Mucosa of stomach (tissue), 1 donor: Measurements from ENCODE around the gene CELF1.

Experiments used
- H3K27me3 ChIP-seq: one replicate; pipeline ENCODE4 v1.7.0; 2013; ENCODE audit warnings: mild to moderate bottlenecking, low read length; ENCODE audit not compliant: control insufficient read depth, insufficient read depth
- H3K36me3 ChIP-seq: one replicate; pipeline ENCODE4 v1.7.0; 2013; ENCODE audit warnings: low read length; ENCODE audit not compliant: control insufficient read depth, insufficient read depth
- H3K4me1 ChIP-seq: one replicate; pipeline ENCODE4 v1.7.0; 2013; ENCODE audit warnings: mild to moderate bottlenecking, low read length; ENCODE audit not compliant: control insufficient read depth, insufficient read depth
- H3K4me3 ChIP-seq: one replicate; pipeline ENCODE4 v1.7.0; 2013; ENCODE audit warnings: low read length
- H3K9ac ChIP-seq: one replicate; pipeline ENCODE4 v1.7.0; 2013; ENCODE audit warnings: mild to moderate bottlenecking, low read length, moderate library complexity
- H3K9me3 ChIP-seq: one replicate; pipeline ENCODE4 v1.7.0; 2013; ENCODE audit warnings: mild to moderate bottlenecking, low read length, moderate library complexity; ENCODE audit not compliant: control insufficient read depth
- donor health status: Pancreatic carcinoma.

The CELF1 gene

GRCh38 chr11:47483457-47483856 lies 69.5 kb downstream of the CELF1 start:
- H3K9ac ChIP-seq, result no peak overlapping the region
- H3K27me3 ChIP-seq, result no peaks in the 10 kb centered on the region
- peaks cover 25% of the 10 kb centered on the region for H3K36me3 ChIP-seq
- peaks cover 5% of the 10 kb centered on the region for H3K4me1 ChIP-seq
- H3K9me3 ChIP-seq, result no peaks in the 10 kb centered on the region
- no peak overlapping the region for H3K4me3 ChIP-seq

- H3K27me3 ChIP-seq, result no peaks in the 10 kb centered on the region
- no peak overlapping the region for H3K4me3 ChIP-seq
- H3K9me3 ChIP-seq, result no peaks in the 10 kb centered on the region
- no peak overlapping the region for H3K9ac ChIP-seq
- H3K4me1 ChIP-seq, result no peaks in the 10 kb centered on the region
- H3K36me3 ChIP-seq, result peaks cover 36% of the 10 kb centered on the region
These were observed 72.2 kb downstream of the CELF1 start for GRCh38 chr11:47480762-47481161.

GRCh38 chr11:47478651-47479329 lies 74.1 kb downstream of the CELF1 start:
- Histone ChIP-seq H3K4me1 (no peaks in the 10 kb centered on the region), H3K4me3 (no peak overlapping the region), H3K27me3 (no peaks in the 10 kb centered on the region), H3K9ac (no peak overlapping the region), H3K9me3 (no peaks in the 10 kb centered on the region), H3K36me3 (peaks cover 43% of the 10 kb centered on the region)

- peaks cover 40% of the 10 kb centered on the region for H3K36me3 ChIP-seq
These were observed 75.2 kb downstream of the CELF1 start for GRCh38 chr11:47477753-47478152.

GRCh38 chr11:47477323-47477722 lies 75.6 kb downstream of the CELF1 start:
- no peak overlapping the region for H3K4me3 ChIP-seq
- H3K9me3 ChIP-seq, result no peaks in the 10 kb centered on the region
- no peaks in the 10 kb centered on the region for H3K27me3 ChIP-seq
- no peak overlapping the region for H3K9ac ChIP-seq
- H3K4me1 ChIP-seq, result no peaks in the 10 kb centered on the region
- H3K36me3 ChIP-seq, result peaks cover 40% of the 10 kb centered on the region

More at GRCh38 chr11:47477753-47478152, 75.2 kb downstream of the CELF1 start:
- H3K4me3 ChIP-seq, result no peak overlapping the region
- no peaks in the 10 kb centered on the region for H3K4me1 ChIP-seq
- no peaks in the 10 kb centered on the region for H3K9me3 ChIP-seq
- no peak overlapping the region for H3K9ac ChIP-seq
- no peaks in the 10 kb centered on the region for H3K27me3 ChIP-seq

GRCh38 chr11:47470671-47471070 lies 82.3 kb downstream of the CELF1 start:
- peaks cover 19% of the 10 kb centered on the region for H3K36me3 ChIP-seq

GRCh38 chr11:47469361-47470179 lies 83.4 kb downstream of the CELF1 start:
- no peaks in the 10 kb centered on the region for H3K9me3 ChIP-seq
- H3K36me3 ChIP-seq, result peaks cover 13% of the 10 kb centered on the region
- no peak overlapping the region for H3K9ac ChIP-seq
- H3K27me3 ChIP-seq, result no peaks in the 10 kb centered on the region
- H3K4me1 ChIP-seq, result peaks cover 13% of the 10 kb centered on the region
- no peak overlapping the region for H3K4me3 ChIP-seq

More at GRCh38 chr11:47470671-47471070, 82.3 kb downstream of the CELF1 start:
- H3K4me1 ChIP-seq, result peaks cover 13% of the 10 kb centered on the region
- no peak overlapping the region for H3K4me3 ChIP-seq
- H3K9ac ChIP-seq, result no peak overlapping the region
- H3K27me3 ChIP-seq, result no peaks in the 10 kb centered on the region
- no peaks in the 10 kb centered on the region for H3K9me3 ChIP-seq

- H3K4me3 ChIP-seq, result no peak overlapping the region
- H3K36me3 ChIP-seq, result peaks cover 13% of the 10 kb centered on the region
- no peak overlapping the region for H3K9ac ChIP-seq
- peaks cover 13% of the 10 kb centered on the region for H3K4me1 ChIP-seq
- H3K9me3 ChIP-seq, result no peaks in the 10 kb centered on the region
- H3K27me3 ChIP-seq, result no peaks in the 10 kb centered on the region
These were observed 84.2 kb downstream of the CELF1 start for GRCh38 chr11:47468598-47469214.

- Histone ChIP-seq H3K9me3 (no peaks in the 10 kb centered on the region), H3K4me1 (peaks cover 13% of the 10 kb centered on the region), H3K4me3 (no peak overlapping the region), H3K36me3 (peaks cover 8% of the 10 kb centered on the region), H3K27me3 (no peaks in the 10 kb centered on the region), H3K9ac (peak overlapping the region; percentile 24)
These were observed 85.6 kb downstream of the CELF1 start for GRCh38 chr11:47467357-47467756.

GRCh38 chr11:47466701-47467250 lies 86.2 kb downstream of the CELF1 start:
- H3K4me3 ChIP-seq, result no peak overlapping the region
- H3K27me3 ChIP-seq, result no peaks in the 10 kb centered on the region
- peaks cover 8% of the 10 kb centered on the region for H3K36me3 ChIP-seq
- H3K9ac ChIP-seq, result peak overlapping the region; percentile 24
- H3K4me1 ChIP-seq, result peaks cover 13% of the 10 kb centered on the region
- H3K9me3 ChIP-seq, result no peaks in the 10 kb centered on the region

- Histone ChIP-seq H3K36me3 (peaks cover 8% of the 10 kb centered on the region), H3K4me3 (no peak overlapping the region), H3K9me3 (no peaks in the 10 kb centered on the region), H3K9ac (no peak overlapping the region), H3K4me1 (peaks cover 13% of the 10 kb centered on the region), H3K27me3 (no peaks in the 10 kb centered on the region)
These were observed 86.7 kb downstream of the CELF1 start for GRCh38 chr11:47466201-47466600.

GRCh38 chr11:47464483-47464882 lies 88.4 kb downstream of the CELF1 start:
- no peak overlapping the region for H3K4me3 ChIP-seq
- no peaks in the 10 kb centered on the region for H3K36me3 ChIP-seq

More at GRCh38 chr11:47464483-47464882, 88.4 kb downstream of the CELF1 start:
- Histone ChIP-seq H3K9me3 (no peaks in the 10 kb centered on the region), H3K27me3 (no peaks in the 10 kb centered on the region), H3K4me1 (peaks cover 13% of the 10 kb centered on the region), H3K9ac (no peak overlapping the region)
